Measurements from ENCODE around the gene LBP.
"Not testable (repeated sequence)": the region's sequence is repeated elsewhere in the genome, so short reads cannot be mapped to it uniquely, and the experiment has no call there.

Gene LBP

GRCh38 chr20:38321959-38322598 is 24.2 kb upstream of the LBP start:
- peak; percentile 72 for DNase-seq

- DNase-seq: no peak
Observed at GRCh38 chr20:38324159-38324558, 22.1 kb upstream of the LBP start.

GRCh38 chr20:38325167-38325566 is 21.1 kb upstream of the LBP start:
- DNase-seq: no peak

GRCh38 chr20:38325905-38326304 is 20.4 kb upstream of the LBP start:
- peak; percentile 44 for DNase-seq

- DNase-seq: no peak
Observed at GRCh38 chr20:38326309-38326708, 20.0 kb upstream of the LBP start.

DNA sequence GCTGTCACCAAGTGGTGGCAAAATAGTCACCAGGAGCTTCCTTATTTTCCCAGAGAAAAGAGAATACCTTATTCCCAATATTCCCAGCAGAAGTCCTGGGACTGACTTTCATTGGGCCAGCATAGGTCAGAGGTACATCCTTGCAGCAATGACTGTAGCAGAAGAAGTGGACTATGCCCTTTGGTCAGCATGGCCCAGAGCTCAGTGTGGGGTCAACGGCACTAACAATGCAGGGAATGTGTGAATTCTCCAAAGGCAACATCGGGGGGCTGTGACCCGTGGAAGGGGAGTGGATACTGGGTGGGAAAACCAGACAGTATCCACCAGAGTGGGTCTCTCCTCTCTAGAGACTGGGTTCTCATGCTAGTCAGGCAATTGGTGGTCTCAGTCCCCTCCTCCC is 15.6 kb upstream of the LBP start:
- DNase-seq: no peak

GRCh38 chr20:38331245-38331644 is 15.0 kb upstream of the LBP start:
- DNase-seq: no peak

DNA sequence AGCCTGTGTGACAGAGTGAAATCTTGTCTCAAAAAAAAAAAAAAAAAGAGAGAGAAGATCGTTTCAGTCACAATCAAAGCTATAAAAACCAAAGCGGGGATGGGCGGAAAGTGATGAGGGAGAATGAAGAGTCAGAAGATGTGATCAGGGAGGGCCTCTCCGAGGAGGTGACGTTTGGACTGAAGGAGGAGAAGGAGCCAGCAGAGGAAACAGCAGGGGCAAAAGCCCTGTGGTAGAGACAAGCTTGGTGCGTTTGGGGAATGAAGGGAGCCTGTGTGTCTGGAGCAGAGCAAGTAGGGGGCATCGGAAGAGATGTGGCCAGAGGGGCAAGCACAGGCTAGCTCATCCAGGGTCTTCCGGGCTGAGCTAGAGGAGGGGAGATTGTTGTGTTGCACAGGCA is 14.5 kb upstream of the LBP start:
- no peak for DNase-seq

- DNase-seq: no peak
Observed at GRCh38 chr20:38334016-38334415, 12.3 kb upstream of the LBP start.

DNA sequence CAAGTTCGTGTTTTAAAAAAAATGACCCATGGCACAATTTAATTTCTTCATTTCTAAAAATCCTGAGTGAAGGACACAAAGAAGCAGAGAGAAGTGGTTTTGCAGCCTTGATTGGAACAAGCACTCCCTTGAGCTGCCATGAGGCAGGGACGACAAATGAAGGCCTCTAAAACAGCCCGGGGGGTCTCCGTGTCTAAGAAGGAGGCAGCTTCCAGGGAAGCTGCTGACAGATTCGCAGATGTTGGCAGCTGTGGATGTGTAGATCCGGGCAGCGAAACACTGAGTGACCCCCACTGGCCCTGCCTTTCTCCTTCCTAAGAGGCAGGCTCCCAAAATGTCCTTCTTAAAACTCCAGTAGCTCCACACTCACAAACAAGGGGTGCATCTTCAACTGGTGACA is 9.6 kb upstream of the LBP start:
- DNase-seq: no peak

GRCh38 chr20:38337561-38338140 is 8.6 kb upstream of the LBP start:
- peak; percentile 76 for DNase-seq

DNA sequence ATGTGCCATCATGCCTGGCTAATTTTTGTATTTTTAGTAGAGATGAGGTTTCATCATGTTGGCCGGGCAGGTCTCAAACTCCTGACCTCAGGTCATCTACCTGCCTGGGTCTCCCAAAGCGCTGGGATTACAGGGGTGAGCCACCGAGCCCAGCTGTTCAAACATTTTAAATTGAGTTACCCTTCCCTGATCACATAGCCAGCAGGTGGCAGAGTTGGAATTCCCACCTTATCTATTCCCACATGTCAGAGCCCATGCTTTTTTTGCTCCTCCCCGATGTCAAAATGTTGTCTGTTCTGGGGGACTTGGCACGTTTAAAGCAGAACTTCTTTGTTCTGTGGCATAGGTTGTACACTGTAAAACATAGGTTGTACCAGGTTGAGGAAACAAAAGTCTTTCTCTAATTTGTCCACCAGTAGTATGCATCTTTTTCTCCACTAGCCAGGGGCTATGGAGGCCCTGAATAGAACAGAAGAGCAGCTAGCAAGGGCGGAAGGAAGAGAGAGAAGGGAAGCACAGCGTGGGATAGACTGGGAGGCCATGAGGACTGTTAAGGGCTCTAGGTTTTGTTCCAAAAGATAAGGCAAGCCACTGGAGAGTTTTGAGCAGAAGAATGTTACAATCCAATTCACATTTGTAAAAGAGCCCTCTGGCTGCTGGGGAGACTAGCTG is 7.3 kb upstream of the LBP start:
- peak; percentile 30 for DNase-seq

- DNase-seq: not testable (repeated sequence)
Observed at GRCh38 chr20:38339521-38339896, 6.8 kb upstream of the LBP start.

- no peak for DNase-seq
Observed at GRCh38 chr20:38339997-38340396, 6.3 kb upstream of the LBP start.

GRCh38 chr20:38340693-38341092 is 5.6 kb upstream of the LBP start:
- DNase-seq: no peak

DNA sequence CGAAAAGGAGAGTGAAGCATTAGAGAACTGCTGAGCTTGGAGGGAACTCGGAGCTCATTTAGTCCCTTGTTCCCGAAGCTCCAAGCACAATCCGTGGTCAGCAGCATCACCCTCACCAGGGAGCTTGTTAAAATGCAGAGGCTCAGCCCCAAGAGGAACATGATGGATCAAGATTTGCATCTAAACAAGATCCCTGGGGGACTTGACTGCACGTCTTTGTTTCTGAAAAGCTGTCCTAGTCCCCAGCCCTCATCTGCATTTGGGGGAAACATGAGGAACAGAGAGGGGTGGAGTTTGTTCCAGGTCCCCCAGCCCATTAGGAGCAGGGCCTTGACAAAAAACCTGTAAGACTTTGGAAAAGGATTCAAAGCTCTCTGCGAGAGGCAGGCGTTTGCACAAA is 4.1 kb upstream of the LBP start:
- no peak for DNase-seq

DNA sequence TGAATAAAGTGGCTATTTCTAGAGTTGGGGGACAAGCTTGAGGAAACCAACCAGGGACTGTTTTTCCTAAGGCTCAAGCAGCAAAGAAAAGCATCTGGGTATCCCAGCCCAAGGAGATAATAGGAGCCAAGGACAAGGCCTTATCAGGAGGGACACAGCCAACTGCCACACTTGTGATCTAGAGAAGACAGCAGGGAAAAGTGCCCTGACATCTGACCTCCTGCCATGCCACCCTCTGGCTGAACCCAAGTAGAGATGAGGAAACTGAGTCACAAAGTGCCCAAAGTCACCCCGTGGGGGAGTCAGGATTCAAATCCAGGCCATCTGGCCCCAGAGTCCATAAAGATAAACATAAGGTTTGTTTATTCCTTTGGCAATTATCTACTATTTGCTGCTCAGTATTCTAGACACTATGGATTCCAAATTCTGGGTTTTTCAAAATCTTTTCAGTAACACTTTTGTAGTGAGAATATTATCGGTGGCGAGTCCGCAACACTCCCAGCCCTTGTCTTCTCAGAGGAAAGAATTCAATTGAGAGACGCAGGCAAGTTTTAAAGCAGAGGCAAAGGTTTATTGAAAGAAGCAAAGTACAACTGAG is 3.5 kb upstream of the LBP start:
- DNase-seq: peak; percentile 77

GRCh38 chr20:38343311-38344106 is 2.8 kb upstream of the LBP start:
- DNase-seq: peak; percentile 46

DNA sequence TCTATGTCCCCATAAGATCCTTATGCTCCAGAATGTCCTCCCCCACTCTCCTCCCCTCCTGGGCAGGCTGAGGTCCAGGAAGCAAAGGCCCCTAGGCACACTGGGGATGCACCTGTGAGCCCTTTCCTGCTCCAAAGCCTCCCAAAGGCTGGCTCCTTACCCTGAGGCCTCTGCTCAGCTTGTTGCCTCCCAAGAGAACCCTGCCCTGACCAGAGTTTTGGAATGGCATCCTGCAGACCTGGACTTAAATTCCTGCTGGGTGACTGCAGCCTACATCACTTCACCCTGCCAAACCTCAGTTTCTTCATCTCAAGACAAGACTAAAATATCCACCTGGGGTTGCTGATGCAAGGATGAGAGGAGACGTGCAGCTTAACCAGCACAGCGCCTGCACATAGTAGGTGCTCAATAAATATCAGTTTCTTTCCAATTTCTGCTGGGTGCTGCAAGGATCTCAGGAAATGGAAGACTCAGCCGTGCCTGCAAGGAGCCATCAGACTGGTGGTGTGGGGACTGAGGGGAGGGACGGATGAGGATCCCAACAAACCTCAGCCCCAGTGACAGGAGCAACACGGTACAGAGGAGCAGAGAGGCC is 2.1 kb upstream of the LBP start:
- no peak for DNase-seq

- no peak for DNase-seq
Observed at GRCh38 chr20:38345643-38346042, 639 bp upstream of the LBP start.

DNA sequence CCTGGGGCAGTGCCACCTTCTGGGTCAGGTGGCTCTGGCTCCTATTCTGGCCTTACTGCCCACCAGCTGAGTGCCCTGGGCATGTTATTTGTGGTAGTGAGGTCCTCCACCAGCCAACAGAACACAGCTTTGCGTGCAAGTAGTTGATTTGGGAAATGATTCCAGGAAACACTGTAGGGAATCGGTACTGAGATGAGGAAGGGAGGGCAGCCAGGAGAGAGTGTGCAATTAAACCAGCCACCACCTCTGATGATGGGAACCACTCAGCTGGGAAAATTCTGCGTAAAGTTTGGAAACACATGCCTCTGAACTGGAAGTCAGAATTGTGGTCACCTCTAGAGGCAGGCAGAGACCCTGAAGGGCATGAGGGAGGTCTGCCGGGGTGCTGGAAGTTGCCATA is 459 bp downstream of the LBP start:
- DNase-seq: no peak

GRCh38 chr20:38349856-38350255 is 3.6 kb downstream of the LBP start:
- DNase-seq: no peak
